GM12878 (cell line): Measurements from ENCODE around the gene ADAMTS14. TPM values are rescaled to one million over a fixed set of nuclear protein-coding genes. Genes with fewer than 3 reads are reported as not detected.

Experiments used
- ATAC-seq: fragments of 200-7000 bp; cut with Tn5 transposase; 3 replicates; pipeline ENCODE4 v1.9.1; 2020; ENCODE audit warnings: mild to moderate bottlenecking, moderate library complexity
- BruUV-seq: library from RNA; stranded (reverse); fragments of 400-500 nt; replicated peaks from 2 replicates; lab custom pipeline; 2021; lab: Mats Ljungman, UMichigan
- CTCF ChIA-PET: fragments of 300-600 bp; sonication (Branson Sonifier 250); formaldehyde crosslinking; extraction: SDS; loops from one replicate; lab custom pipeline; 2021; ENCODE audit warnings: inconsistent platforms; lab: Yijun Ruan, JAX
- POLR2A ChIA-PET: fragments of 350-600 bp; formaldehyde crosslinking; extraction: SDS; loops from one replicate; lab custom pipeline; 2021; ENCODE audit warnings: inconsistent platforms; lab: Charles Lee
- RAD21 ChIA-PET: fragments of 300-600 bp; sonication (Branson Sonifier 250); formaldehyde crosslinking; loops from one replicate; lab custom pipeline; 2023; ENCODE audit warnings: antibody characterized with exemption; ENCODE audit not compliant: unreplicated experiment; lab: Charles Lee
- SMC1A ChIA-PET: fragments of 300-600 bp; sonication (Branson Sonifier 250); formaldehyde crosslinking; loops from one replicate; lab custom pipeline; 2023; ENCODE audit not compliant: unreplicated experiment, uncharacterized antibody; lab: Charles Lee
- DNase-seq: peaks from one replicate; pipeline ENCODE4 v3.0.0-alpha.2; 2011; ENCODE audit warnings: low read depth, low spot score
- FAIRE-seq: peaks from 3 replicates; lab custom pipeline; 2011; peaks lifted over from hg19 to GRCh38; lab: Jason Lieb, UNC
- H2AFZ ChIP-seq: 2 replicates; pipeline ENCODE4 v1.6.0; 2011; ENCODE audit warnings: low read depth, low read length, control low read depth; ENCODE audit not compliant: control insufficient read depth
- H3K27ac ChIP-seq: 2 replicates; pipeline ENCODE4 v1.5.1; 2011; ENCODE audit warnings: control low read depth; ENCODE audit not compliant: control insufficient read depth, insufficient read depth
- H3K27me3 ChIP-seq, 2 experiments: replicated peaks in 1 of 2; 2 replicates each; pipeline versions ENCODE4 v1.6.0 to v1.6.1; 2011; ENCODE audit warnings: low read length in 1 of 2; ENCODE audit not compliant: control insufficient read depth in 2 of 2, insufficient read depth in 2 of 2
- H3K36me3 ChIP-seq, 2 experiments: 2 replicates each; pipeline ENCODE4 v1.5.1; 2011; ENCODE audit warnings: low read length in 1 of 2; ENCODE audit not compliant: control insufficient read depth in 2 of 2, insufficient read depth in 2 of 2
- H3K4me1 ChIP-seq: 2 replicates; pipeline ENCODE4 v1.6.1; 2011; ENCODE audit warnings: mild to moderate bottlenecking, low read length, moderate library complexity, mixed read lengths; ENCODE audit not compliant: control insufficient read depth, insufficient read depth
- H3K4me2 ChIP-seq: 2 replicates; pipeline ENCODE4 v1.6.0; 2011; ENCODE audit warnings: control low read depth; ENCODE audit not compliant: control insufficient read depth, insufficient read depth
- H3K4me3 ChIP-seq: fragments of 200-600 bp; sonication (generic); 2 replicates; pipeline ENCODE4 v1.5.1; 2016
- H3K79me2 ChIP-seq: 2 replicates; pipeline ENCODE4 v1.6.0; 2011; ENCODE audit warnings: low read length; ENCODE audit not compliant: control insufficient read depth, insufficient read depth
- H3K9ac ChIP-seq: 2 replicates; pipeline ENCODE4 v1.8.0; 2011; ENCODE audit warnings: low read length, control low read depth, mixed read lengths; ENCODE audit not compliant: control insufficient read depth, insufficient read depth
- H3K9me3 ChIP-seq: replicated peaks from 3 replicates; pipeline ENCODE4 v1.5.1; 2011; ENCODE audit warnings: mild to moderate bottlenecking, low read length; ENCODE audit not compliant: control insufficient read depth, insufficient read depth
- H4K20me1 ChIP-seq: 2 replicates; pipeline ENCODE4 v1.6.0; 2011; ENCODE audit not compliant: control insufficient read depth, insufficient read depth
- CUX1 ChIP-seq: IDR thresholded peaks from 2 replicates; pipeline ENCODE4 v1.6.1; 2012; ENCODE audit warnings: improper control_type of control experiment, low read depth, low read length; ENCODE audit not compliant: insufficient replicate concordance
- FOXK2 ChIP-seq: fragments of 450-650 bp; IDR thresholded peaks from 2 replicates; pipeline ENCODE4 v1.6.1; 2017; ENCODE audit warnings: mild to moderate bottlenecking, moderate library complexity
- GABPA ChIP-seq: IDR thresholded peaks from 2 replicates; pipeline ENCODE4 v1.6.1; 2014; ENCODE audit warnings: antibody characterized with exemption, low read depth, mild to moderate bottlenecking, inconsistent platforms
- IKZF2 ChIP-seq, 2 experiments: fragments of 450-650 bp; IDR thresholded peaks; 2 replicates each; pipeline ENCODE4 v1.6.1; 2017; ENCODE audit warnings: mild to moderate bottlenecking in 2 of 2, moderate library complexity in 2 of 2
- MTA3 ChIP-seq: IDR thresholded peaks from 2 replicates; pipeline ENCODE4 v1.6.1; 2012; ENCODE audit warnings: low read length, inconsistent platforms, borderline replicate concordance
- MYC ChIP-seq: IDR thresholded peaks from 2 replicates; pipeline ENCODE4 v1.6.1; 2011; ENCODE audit warnings: mild to moderate bottlenecking, low read length, moderate library complexity, inconsistent platforms; ENCODE audit not compliant: insufficient read depth, insufficient replicate concordance, insufficient read length, severe bottlenecking
- NFXL1 ChIP-seq: fragments of 450-650 bp; IDR thresholded peaks from 2 replicates; pipeline ENCODE4 v1.6.1; 2017; ENCODE audit warnings: antibody characterized with exemption, mild to moderate bottlenecking, borderline replicate concordance
- SMAD1 ChIP-seq: fragments of 450-650 bp; IDR thresholded peaks from 2 replicates; pipeline ENCODE4 v1.6.1; 2018; ENCODE audit warnings: mild to moderate bottlenecking, low read depth; ENCODE audit not compliant: partially characterized antibody
- WGBS: methylation state at CpG from one replicate; pipeline ENCODE4 v1.1.6; 2016; ENCODE audit warnings: low lambda C conversion rate; ENCODE audit not compliant: insufficient replicate concordance, insufficient coverage; ENCODE audit errors: missing lambda C conversion rate; 5-methylcytosine and 5-hydroxymethylcytosine counted together
- in situ Hi-C: fragments of 300-500 bp; cut with MboI; formaldehyde crosslinking; loops from 9 replicates; pipeline ENCODE4 v1.14.3; 2018; ENCODE audit warnings: mixed read lengths
- intact Hi-C: fragments of 100-400 bp; cut with micrococcal nuclease; formaldehyde crosslinking; loops from one replicate; pipeline ENCODE4 v1.14.2; 2022; ENCODE audit not compliant: unreplicated experiment
- polyA plus RNA-seq, 11 experiments: library from polyadenylated mRNA; depleted of rRNA in 4 of 11; unstranded in 6 of 11; stranded (reverse) in 5 of 11; fragments of >200 nt; fragmentation: Nextera tagmentation in 4 of 11; fragmentation: Illumina TruSeq in 1 of 11; extraction: Ambion mirVana in 4 of 11; extraction: Trizol in 1 of 11; gene quantifications; 1 replicate in 1 of 11; 2 replicates in 10 of 11; pipeline versions ENCODE4 v1.2.1 to v1.2.3, GENCODE V29; 2011 to 2016; ENCODE audit warnings: inconsistent platforms in 2 of 11, missing spikeins in 2 of 11, low read depth in 1 of 11
- total RNA-seq, 4 experiments: library from RNA; depleted of rRNA in 3 of 4; stranded (reverse); fragments of >200 nt in 3 of 4; fragmentation: Illumina TruSeq in 1 of 4; extraction: Trizol in 1 of 4; gene quantifications; 2 replicates each; pipeline versions ENCODE4 v1.2.1 to v1.2.3, GENCODE V29; 2013 to 2021
- TF ChIP-seq, protein P1 (sequence below): fragments of 450-650 bp; IDR thresholded peaks from 2 replicates; pipeline ENCODE4 v1.6.1; 2017; ENCODE audit warnings: mild to moderate bottlenecking, moderate library complexity
- TF ChIP-seq, protein P2 (sequence below): fragments of 450-650 bp; IDR thresholded peaks from 2 replicates; pipeline ENCODE4 v1.6.1; 2016; ENCODE audit warnings: mild to moderate bottlenecking

The ADAMTS14 gene
- total and polyA plus RNA-seq, 10 of the 15 experiments (the other 5 are each of a cell fraction or from before 2014, with no cell fraction given): 0.03 to 0.05 TPM; not detected in 8

- in situ Hi-C loops: no loop called here
- Histone ChIP-seq H2AFZ (no peak overlapping the region), H3K27me3 (no peaks in the 10 kb centered on the region), H3K36me3 (no peaks in the 10 kb centered on the region), H3K4me2 (no peak overlapping the region), H3K27ac (no peak overlapping the region), H4K20me1 (no peaks in the 10 kb centered on the region), H3K9me3 (peaks cover 4% of the 10 kb centered on the region; the same call in 2 of the 3 replicates), H3K79me2 (no peaks in the 10 kb centered on the region), H3K4me1 (peaks cover 16% of the 10 kb centered on the region), H3K4me3 (no peak overlapping the region), H3K9ac (no peak overlapping the region)
- BruUV-seq: no TSS peak
- SMC1A ChIA-PET: no interaction called here
- POLR2A ChIA-PET: no interaction called here
- FAIRE-seq (no peak), ATAC-seq (no peak), DNase-seq (no peak)
- TF ChIP-seq CUX1 (no peak), NFXL1 (no peak), MTA3 (no peak), IKZF2 (IDR thresholded peaks at IDR 0.05) (no peak), SMAD1 (no peak), GABPA (no peak), MYC (no peak), FOXK2 (no peak)
- TF ChIP-seq, protein P1, sequence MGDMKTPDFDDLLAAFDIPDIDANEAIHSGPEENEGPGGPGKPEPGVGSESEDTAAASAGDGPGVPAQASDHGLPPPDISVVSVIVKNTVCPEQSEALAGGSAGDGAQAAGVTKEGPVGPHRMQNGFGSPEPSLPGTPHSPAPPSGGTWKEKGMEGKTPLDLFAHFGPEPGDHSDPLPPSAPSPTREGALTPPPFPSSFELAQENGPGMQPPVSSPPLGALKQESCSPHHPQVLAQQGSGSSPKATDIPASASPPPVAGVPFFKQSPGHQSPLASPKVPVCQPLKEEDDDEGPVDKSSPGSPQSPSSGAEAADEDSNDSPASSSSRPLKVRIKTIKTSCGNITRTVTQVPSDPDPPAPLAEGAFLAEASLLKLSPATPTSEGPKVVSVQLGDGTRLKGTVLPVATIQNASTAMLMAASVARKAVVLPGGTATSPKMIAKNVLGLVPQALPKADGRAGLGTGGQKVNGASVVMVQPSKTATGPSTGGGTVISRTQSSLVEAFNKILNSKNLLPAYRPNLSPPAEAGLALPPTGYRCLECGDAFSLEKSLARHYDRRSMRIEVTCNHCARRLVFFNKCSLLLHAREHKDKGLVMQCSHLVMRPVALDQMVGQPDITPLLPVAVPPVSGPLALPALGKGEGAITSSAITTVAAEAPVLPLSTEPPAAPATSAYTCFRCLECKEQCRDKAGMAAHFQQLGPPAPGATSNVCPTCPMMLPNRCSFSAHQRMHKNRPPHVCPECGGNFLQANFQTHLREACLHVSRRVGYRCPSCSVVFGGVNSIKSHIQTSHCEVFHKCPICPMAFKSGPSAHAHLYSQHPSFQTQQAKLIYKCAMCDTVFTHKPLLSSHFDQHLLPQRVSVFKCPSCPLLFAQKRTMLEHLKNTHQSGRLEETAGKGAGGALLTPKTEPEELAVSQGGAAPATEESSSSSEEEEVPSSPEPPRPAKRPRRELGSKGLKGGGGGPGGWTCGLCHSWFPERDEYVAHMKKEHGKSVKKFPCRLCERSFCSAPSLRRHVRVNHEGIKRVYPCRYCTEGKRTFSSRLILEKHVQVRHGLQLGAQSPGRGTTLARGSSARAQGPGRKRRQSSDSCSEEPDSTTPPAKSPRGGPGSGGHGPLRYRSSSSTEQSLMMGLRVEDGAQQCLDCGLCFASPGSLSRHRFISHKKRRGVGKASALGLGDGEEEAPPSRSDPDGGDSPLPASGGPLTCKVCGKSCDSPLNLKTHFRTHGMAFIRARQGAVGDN: no peak
- TF ChIP-seq, protein P2, sequence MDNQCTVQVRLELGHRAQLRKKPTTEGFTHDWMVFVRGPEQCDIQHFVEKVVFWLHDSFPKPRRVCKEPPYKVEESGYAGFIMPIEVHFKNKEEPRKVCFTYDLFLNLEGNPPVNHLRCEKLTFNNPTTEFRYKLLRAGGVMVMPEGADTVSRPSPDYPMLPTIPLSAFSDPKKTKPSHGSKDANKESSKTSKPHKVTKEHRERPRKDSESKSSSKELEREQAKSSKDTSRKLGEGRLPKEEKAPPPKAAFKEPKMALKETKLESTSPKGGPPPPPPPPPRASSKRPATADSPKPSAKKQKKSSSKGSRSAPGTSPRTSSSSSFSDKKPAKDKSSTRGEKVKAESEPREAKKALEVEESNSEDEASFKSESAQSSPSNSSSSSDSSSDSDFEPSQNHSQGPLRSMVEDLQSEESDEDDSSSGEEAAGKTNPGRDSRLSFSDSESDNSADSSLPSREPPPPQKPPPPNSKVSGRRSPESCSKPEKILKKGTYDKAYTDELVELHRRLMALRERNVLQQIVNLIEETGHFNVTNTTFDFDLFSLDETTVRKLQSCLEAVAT: no peak
- CTCF ChIA-PET: interaction anchor here (0.6 kb wide), 1 partner anchor 220 kb away, joined by 3 read pairs; no protein-coding TSS in a partner anchor
- intact Hi-C loops: loop anchor here (5.0 kb wide), 1 partner anchor 82 kb away; no protein-coding TSS in a partner anchor
- RAD21 ChIA-PET: no interaction called here
- 40% methylated on average over 1 of the region's 1 CpG for WGBS
Observed at GRCh38 chr10:70659306-70659705, 13.0 kb upstream of the ADAMTS14 start.
